D721Med (cell line): ENCODE measurements around the gene TANGO2.

ENCODE experiments used
- DNase-seq: peaks from one replicate; pipeline ENCODE4 v3.0.0; 2011; ENCODE audit warnings: low spot score; ENCODE audit not compliant: insufficient read length
- FAIRE-seq: peaks from 2 replicates; lab custom pipeline; 2011; peaks lifted over from hg19 to GRCh38; lab: Jason Lieb, UNC
- TF ChIP-seq, protein P1 (sequence below): IDR thresholded peaks from 2 replicates; pipeline ENCODE4 v1.5.1; 2012; ENCODE audit warnings: mild to moderate bottlenecking, control low read depth; ENCODE audit not compliant: insufficient read depth; ENCODE audit errors: missing control alignments

TANGO2 gene

DNA sequence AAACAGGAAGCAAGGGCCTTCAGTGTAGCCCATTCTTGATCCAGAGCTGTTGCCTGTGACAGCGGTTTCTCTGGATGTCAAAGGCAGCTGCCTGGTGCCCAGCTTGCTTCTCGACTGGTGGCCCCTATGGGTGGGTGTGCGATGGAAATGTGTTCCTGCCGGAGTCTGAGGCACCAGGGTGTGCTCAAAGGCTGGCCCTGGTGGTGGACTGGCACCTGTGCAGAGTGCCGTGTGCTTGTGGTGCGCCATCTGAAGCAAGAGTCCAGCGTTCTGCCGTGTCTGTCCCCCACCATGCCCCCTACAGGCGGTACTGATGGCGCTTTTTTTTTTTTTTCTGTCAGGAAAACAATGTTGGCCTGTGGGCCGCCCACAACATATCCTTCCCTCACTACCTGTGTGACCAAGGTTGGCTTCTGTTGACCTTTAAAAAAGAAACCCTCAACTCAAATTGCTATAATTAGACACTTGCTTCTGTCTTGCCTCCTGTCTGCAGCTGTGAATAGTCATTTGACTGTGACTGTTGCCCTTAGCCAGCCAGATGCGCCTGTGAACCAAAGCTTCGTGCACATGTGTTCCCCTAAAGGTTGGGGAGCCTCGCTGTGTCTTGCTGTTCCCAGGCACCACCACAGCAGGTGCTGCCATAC is 90.3 kb downstream of the TANGO2 start:
- DNase-seq (no peak), FAIRE-seq (no peak)
- TF ChIP-seq, protein P1, sequence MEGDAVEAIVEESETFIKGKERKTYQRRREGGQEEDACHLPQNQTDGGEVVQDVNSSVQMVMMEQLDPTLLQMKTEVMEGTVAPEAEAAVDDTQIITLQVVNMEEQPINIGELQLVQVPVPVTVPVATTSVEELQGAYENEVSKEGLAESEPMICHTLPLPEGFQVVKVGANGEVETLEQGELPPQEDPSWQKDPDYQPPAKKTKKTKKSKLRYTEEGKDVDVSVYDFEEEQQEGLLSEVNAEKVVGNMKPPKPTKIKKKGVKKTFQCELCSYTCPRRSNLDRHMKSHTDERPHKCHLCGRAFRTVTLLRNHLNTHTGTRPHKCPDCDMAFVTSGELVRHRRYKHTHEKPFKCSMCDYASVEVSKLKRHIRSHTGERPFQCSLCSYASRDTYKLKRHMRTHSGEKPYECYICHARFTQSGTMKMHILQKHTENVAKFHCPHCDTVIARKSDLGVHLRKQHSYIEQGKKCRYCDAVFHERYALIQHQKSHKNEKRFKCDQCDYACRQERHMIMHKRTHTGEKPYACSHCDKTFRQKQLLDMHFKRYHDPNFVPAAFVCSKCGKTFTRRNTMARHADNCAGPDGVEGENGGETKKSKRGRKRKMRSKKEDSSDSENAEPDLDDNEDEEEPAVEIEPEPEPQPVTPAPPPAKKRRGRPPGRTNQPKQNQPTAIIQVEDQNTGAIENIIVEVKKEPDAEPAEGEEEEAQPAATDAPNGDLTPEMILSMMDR: peak; percentile 24

DNA sequence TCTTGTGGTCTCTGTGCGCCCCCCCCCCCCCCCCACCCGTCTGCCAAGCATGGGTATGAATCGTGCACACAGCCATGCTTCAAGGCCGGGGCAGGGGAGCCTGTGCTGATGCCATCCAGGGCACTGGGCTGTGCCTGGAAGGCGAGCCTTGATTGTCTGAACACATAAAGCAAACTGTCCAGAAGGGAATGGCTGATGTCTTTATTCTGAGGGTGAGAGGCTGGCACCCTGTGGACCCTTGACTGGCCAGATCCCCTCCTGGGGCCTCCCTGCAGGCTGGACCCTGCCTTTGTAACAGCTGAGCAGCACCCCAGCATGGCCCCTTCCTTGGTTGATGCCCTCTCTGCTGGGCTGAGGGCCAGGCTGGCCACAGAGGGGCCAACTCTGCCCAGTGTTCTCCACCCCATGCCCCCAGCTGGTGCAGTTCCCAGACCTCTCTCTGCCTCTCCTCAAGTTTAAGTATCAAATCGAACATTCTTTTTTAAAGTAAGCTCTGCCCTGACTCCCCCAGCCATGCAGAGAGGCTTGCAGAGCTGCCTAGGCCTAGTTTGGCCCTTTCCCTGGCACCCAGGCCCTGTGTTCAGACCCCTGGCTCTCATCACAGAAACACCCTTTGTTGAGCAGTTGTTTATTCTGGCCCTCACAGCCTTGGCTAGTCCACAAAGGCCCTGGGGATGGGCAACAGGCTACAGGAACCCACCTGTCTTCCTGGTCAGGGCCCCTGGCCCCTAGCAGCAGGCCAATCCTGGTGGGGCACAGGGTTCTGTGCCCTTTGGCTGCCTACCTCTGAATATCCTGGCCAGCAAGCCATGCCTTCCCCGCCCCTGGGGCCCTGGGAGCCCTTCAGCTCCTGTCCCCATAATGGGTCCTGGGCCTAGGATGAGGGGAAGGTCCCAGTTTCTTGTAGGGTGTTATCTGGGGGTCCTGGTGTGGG is 91.0 kb downstream of the TANGO2 start:
- DNase-seq (no peak), FAIRE-seq (no peak)
- TF ChIP-seq, protein P1: no peak

DNA sequence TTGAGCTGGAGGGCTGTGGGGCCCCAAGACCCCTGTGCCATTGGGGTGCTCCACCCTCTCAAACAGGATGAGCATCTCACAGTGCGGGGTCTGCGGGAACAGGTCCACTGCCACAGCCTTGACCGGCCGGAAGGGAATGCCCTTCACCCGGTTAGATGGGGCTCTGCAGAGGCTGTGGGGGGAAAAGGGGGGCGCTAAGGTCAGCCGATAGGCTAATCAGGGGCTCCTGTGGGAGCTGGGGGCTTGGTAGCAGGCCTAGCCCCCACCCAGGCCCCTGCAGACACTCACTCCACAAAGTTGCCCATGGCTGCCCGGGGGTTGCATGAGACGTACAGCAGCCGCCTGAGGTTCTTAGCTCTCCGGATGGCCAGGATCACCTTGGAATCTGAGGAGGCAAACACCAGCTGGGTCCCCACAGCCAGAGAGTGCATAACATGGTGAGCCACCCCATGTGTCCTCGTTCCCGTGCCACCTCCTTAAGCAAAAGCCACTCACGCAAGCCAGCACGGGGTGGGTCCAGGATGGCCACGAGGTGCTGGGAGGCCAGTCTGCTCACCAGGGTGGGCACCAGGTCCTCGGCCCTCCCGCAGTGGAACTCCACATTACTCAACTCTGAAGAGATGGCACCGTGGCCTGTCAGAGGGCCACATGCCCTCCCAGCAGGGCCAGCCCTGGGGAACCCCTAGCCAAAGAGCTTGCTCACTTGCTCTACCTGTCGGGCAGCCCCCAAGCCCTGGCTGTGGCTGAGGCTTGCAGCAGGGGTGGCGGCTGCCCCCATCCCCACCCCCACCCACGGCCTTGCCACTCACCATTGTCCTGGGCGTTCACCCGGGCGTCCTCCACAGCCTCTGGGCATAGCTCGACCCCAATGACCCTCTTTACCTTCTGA is 92.0 kb downstream of the TANGO2 start:
- DNase-seq (no peak), FAIRE-seq (no peak)
- TF ChIP-seq, protein P1: no peak

DNA sequence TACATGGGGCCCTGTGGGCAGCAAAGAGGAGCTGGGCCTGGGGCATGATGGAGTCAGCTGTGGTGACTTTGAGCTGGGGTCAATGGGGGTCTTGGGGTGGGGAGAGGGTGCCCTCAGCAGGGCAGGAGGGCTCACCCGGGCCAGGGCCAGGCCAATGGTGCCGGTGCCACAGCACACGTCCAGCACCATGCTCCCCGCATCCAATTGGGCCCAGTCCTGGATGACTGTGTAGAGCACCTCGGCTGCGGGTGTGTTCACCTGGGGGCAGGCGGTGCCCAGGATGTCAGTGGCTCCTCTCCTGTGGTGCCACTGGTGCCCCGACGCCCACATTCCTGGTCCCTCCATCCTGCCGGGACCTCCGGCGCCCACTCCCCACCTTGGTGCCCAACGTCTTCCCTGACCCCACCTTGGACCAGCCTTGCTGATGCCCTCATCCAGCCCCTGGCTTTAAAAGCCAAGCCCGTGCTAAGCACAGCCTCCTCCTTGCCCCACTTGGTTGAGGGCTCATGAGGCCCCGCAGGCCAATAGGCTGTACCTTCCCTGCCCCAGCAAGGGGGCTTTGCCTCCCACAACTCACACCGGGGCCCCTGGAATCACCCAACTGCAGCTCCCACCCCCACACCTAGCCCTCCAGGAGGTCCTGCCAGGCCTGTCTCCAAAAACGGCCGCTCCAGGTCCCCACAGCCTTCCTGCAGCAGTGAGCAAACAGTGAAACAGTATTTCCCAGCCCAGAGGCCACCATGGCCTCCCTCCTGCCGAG is 92.8 kb downstream of the TANGO2 start:
- no peak for FAIRE-seq
- DNase-seq: no peak
- TF ChIP-seq, protein P1: no peak

DNA sequence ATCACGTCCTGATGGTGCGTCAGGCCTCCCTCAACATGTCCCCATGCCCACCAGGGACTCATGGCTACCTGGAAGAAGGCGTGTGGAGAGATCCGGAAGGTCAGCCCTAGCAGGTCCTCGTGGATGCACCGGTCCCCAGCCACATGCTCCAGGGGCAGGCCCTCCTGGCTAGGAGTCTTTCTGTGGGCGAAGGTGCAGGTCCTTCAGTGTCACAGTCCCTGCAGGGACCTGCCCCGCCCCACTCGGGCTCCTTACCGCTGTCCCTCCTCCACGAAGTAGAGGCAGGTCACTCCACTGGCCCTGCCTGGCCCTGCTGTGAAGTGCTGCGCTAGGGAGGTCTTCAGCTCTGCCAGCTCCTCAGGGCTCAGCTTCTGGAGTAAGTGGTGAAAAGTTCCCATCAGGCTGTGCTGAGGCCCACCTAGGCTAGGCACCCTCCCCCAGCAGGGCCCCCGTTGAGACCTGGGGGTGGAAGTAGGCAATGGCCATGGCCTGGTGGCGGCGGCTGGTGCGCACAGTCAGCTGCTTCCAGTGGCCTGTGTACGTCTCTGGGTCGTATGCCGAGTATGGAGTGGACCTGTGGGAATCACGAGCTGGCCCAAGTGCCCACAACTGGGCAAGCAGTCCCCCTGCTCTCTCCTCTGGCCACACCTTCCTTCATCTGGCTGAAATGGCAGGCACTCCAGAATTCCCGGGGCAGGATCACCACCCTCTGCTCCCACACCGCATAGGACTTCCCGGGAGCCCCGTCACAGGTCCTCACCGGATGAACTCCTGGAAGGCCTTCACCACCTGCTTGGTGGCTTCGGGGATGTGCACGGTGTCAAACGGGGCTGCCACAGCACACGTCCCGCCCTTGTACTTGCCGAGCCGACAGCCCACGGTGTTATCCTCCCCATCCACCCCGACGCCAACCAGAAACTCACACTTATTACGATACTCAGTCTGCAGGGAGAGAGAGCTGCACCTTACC is 93.9 kb downstream of the TANGO2 start:
- DNase-seq (no peak), FAIRE-seq (no peak)
- TF ChIP-seq, protein P1: no peak
